Measurements from ENCODE around the gene OSBPL10. TPM values are rescaled to one million over a fixed set of nuclear protein-coding genes. Genes with fewer than 3 reads are reported as not detected.

The OSBPL10 gene
- total RNA-seq, 4 donors from 2014 or later, result 18.6 to 33.6 (median 28.8) TPM

- Histone ChIP-seq H3K27me3 (no peaks in the 10 kb centered on the region), H3K27ac (no peak overlapping the region), H3K4me1 (no peaks in the 10 kb centered on the region), H3K9me3 (no peaks in the 10 kb centered on the region), H3K4me3 (replicated peaks in 1 of 3) (no peak overlapping the region), H3K36me3 (peaks cover 6 to 8% of the 10 kb centered on the region in 2 donors)
- no peak for DNase-seq
- 94 to 95% methylated on average over 3 of the region's 3 CpGs for WGBS, 2 donors
- intact Hi-C loops (cut with DNase I), result no loop called here
- no peak for TF ChIP-seq CTCF (IDR thresholded peaks at IDR 0.05)
- TF ChIP-seq POLR2A (IDR thresholded peaks at IDR 0.05), result no peak
These were observed 359.7 kb downstream of the OSBPL10 start for GRCh38 chr3:31621314-31621713.

- peaks cover 6 to 8% of the 10 kb centered on the region in 2 donors for H3K36me3 ChIP-seq
- no peak for DNase-seq
- no peak overlapping the region for H3K4me3 ChIP-seq (replicated peaks in 1 of 3)
- H3K27ac ChIP-seq, result no peak overlapping the region
- TF ChIP-seq POLR2A (IDR thresholded peaks at IDR 0.05), result no peak
- no peak for TF ChIP-seq CTCF (IDR thresholded peaks at IDR 0.05)
- H3K4me1 ChIP-seq, result no peaks in the 10 kb centered on the region
- H3K9me3 ChIP-seq, result no peaks in the 10 kb centered on the region
- intact Hi-C loops (cut with DNase I), result no loop called here
- no peaks in the 10 kb centered on the region for H3K27me3 ChIP-seq
- WGBS, 2 donors, result 95 to 100% methylated on average over 1 of the region's 1 CpG
These were observed 360.4 kb downstream of the OSBPL10 start for GRCh38 chr3:31620656-31621055.

- H3K4me1 ChIP-seq, result no peaks in the 10 kb centered on the region
- 95 to 97% methylated on average over 2 of the region's 2 CpGs for WGBS, 2 donors
- intact Hi-C loops (cut with DNase I), result no loop called here
These were observed 364.4 kb downstream of the OSBPL10 start for GRCh38 chr3:31616711-31617110.

GRCh38 chr3:31615071-31615875, 365.8 kb downstream of the OSBPL10 start:
- Histone ChIP-seq H3K27ac (no peak overlapping the region), H3K4me1 (no peaks in the 10 kb centered on the region), H3K9me3 (no peaks in the 10 kb centered on the region), H3K36me3 (no peaks in the 10 kb centered on the region), H3K27me3 (no peaks in the 10 kb centered on the region), H3K4me3 (replicated peaks in 1 of 3) (no peak overlapping the region)
- 78 to 93% methylated on average over 4 of the region's 4 CpGs for WGBS, 2 donors
- TF ChIP-seq CTCF (IDR thresholded peaks at IDR 0.05) (no peak), POLR2A (IDR thresholded peaks at IDR 0.05) (no peak)
- no peak for DNase-seq
- intact Hi-C loops (cut with DNase I), result no loop called here

More at GRCh38 chr3:31616711-31617110, 364.4 kb downstream of the OSBPL10 start:
- H3K27me3 ChIP-seq, result no peaks in the 10 kb centered on the region
- H3K27ac ChIP-seq, result no peak overlapping the region
- TF ChIP-seq CTCF (IDR thresholded peaks at IDR 0.05), result no peak
- TF ChIP-seq POLR2A (IDR thresholded peaks at IDR 0.05), result no peak
- no peaks in the 10 kb centered on the region for H3K9me3 ChIP-seq
- H3K36me3 ChIP-seq, result peaks cover 0 to 3% of the 10 kb centered on the region in 2 donors
- no peak overlapping the region for H3K4me3 ChIP-seq (replicated peaks in 1 of 3)
- no peak for DNase-seq

GRCh38 chr3:31614162-31614921, 366.7 kb downstream of the OSBPL10 start:
- Histone ChIP-seq H3K27me3 (no peaks in the 10 kb centered on the region), H3K27ac (no peak overlapping the region), H3K36me3 (no peaks in the 10 kb centered on the region), H3K9me3 (no peaks in the 10 kb centered on the region), H3K4me3 (replicated peaks in 1 of 3) (no peak overlapping the region), H3K4me1 (no peaks in the 10 kb centered on the region)
- no peak for DNase-seq
- intact Hi-C loops (cut with DNase I), result loop anchor here (5.0 kb wide), 1 partner anchor 153 kb away; no protein-coding TSS in a partner anchor
- no peak for TF ChIP-seq POLR2A (IDR thresholded peaks at IDR 0.05)
- TF ChIP-seq CTCF (IDR thresholded peaks at IDR 0.05), result no peak
- WGBS, 2 donors, result 75 to 84% methylated on average over 5 of the region's 5 CpGs
